B cell (primary cell): ENCODE data around the gene ELP2.

ENCODE experiments used
- CTCF ChIP-seq: fragments of 200-600 bp; IDR thresholded peaks from one replicate; pipeline ENCODE4 v1.8.0; 2022; ENCODE audit warnings: antibody characterized with exemption, mild to moderate bottlenecking
- EZH2 ChIP-seq: IDR thresholded peaks from 2 replicates; pipeline ENCODE4 v1.6.1; 2012; ENCODE audit warnings: borderline replicate concordance, low read depth, mild to moderate bottlenecking, moderate library complexity, low read length; ENCODE audit not compliant: insufficient read depth, poor library complexity, severe bottlenecking

GRCh38 chr18:36158266-36158867, 28.7 kb downstream of the ELP2 start:
- TF ChIP-seq EZH2 (no peak), CTCF (no peak)
